Activated naive CD4-positive, alpha-beta T cell treated with anti-CD3 and anti-CD28 coated beads, Interleukin-2, amount 10 ng/mL, durations not matched to agents 7 days and 5 days (primary cell): ENCODE results near the gene TIMP4.

ENCODE experiments used
- CTCF ChIA-PET: fragments of 350-600 bp; sonication (Branson Sonifier 250); formaldehyde crosslinking; loops from one replicate; lab custom pipeline; 2021; ENCODE audit warnings: antibody characterized with exemption; lab: Charles Lee
- DNase-seq: peaks from one replicate; pipeline ENCODE4 v3.0.0-alpha.2; 2020
- H3K27ac Mint-ChIP-seq: one replicate; pipeline ENCODE4 v1.8.0; 2021; ENCODE audit warnings: mild to moderate bottlenecking, moderate library complexity, mixed read lengths
- H3K27me3 Mint-ChIP-seq: one replicate; pipeline ENCODE4 v1.8.0; 2021; ENCODE audit warnings: mild to moderate bottlenecking, mixed read lengths
- H3K36me3 Mint-ChIP-seq: one replicate; pipeline ENCODE4 v1.8.0; 2021; ENCODE audit warnings: mixed read lengths
- H3K4me1 Mint-ChIP-seq: one replicate; pipeline ENCODE4 v1.8.0; 2021; ENCODE audit warnings: mixed read lengths
- H3K4me3 Mint-ChIP-seq: one replicate; pipeline ENCODE4 v1.8.0; 2021; ENCODE audit warnings: mild to moderate bottlenecking, moderate library complexity, mixed read lengths
- H3K9me3 Mint-ChIP-seq: one replicate; pipeline ENCODE4 v1.8.0; 2021; ENCODE audit warnings: mixed read lengths

Gene TIMP4

DNA sequence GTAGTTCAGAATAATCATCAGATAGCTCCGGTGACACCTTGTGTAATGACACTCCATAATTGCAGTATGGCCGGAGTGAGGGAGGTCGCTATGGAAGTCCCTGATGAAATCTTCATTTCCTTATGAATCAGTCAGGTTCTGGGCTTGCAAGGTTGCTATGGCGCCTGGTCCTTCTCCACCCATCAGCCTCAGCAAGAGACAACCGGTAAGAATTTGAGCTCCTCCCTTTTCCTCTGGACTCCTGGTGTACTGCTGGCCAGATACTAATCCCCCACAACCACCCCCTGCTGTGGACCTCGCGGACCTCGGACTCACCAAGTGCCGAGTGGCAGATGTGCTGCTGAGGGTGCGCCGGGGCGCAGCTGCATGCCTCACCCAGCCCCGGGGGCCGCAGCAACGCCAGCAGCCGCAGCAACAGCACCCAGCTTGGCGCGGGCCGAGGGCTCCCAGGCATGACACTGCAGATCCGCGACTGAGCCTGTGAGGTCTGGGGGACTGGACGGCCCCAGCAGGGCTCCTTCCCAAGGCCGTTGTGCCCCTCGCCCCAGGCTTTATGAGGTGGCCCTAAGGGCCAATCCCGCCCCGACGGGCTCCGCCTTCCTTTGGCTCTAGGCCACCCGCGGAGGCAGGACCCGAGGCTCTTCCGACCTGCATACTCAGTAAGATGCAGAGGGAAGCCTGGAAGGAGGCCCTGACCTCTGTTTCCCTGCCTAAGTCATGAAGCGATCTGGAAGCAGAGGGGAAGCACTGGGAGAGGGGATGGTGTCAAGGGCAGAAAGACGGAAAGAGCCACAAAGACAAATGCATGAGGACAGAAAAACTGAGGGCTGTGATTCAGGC, at the start of gene TIMP4:
TIMP4 (minus strand) TSS at position 526 of the 840 bp plus-strand sequence; CDS start at position 454, 72 bp downstream.
- Mint-ChIP-seq H3K9me3 (no peaks in the 10 kb centered on the region), H3K27ac (no peak within 1 kb of the TSS), H3K4me3 (no peak within 1 kb of the TSS), H3K4me1 (no peaks in the 10 kb centered on the region), H3K36me3 (no peaks in the 10 kb centered on the region), H3K27me3 (peaks cover 46% of the 10 kb centered on the region)
- DNase-seq = no peak
- CTCF ChIA-PET = interaction anchor here (1.4 kb wide), 1 partner anchor 17 kb away, joined by 3 read pairs; no protein-coding TSS in a partner anchor

DNA sequence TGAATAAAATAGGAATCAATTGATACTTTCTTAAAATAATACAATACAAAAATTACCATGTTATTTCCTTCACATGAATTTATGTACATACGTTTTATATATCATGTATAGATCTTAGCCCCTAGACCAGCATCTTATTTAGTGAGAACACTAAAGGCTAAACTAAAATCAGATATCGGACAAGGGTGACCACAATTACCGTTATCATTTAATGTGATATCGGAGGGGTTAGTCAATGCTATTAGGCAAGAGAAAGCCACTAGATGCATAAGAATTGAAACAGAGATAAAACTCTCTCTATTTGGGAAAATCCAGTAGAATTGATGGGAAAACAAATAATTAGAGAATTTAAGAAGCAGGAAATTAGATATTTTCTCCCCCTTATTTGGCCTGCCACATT, 46.5 kb upstream of the TIMP4 start:
- H3K27ac Mint-ChIP-seq = no peak overlapping the region
- CTCF ChIA-PET = no interaction called here
- no peak for DNase-seq
- H3K4me3 Mint-ChIP-seq = no peak overlapping the region
- no peaks in the 10 kb centered on the region for H3K4me1 Mint-ChIP-seq
- no peaks in the 10 kb centered on the region for H3K9me3 Mint-ChIP-seq
- H3K36me3 Mint-ChIP-seq = no peaks in the 10 kb centered on the region
- no peaks in the 10 kb centered on the region for H3K27me3 Mint-ChIP-seq

DNA sequence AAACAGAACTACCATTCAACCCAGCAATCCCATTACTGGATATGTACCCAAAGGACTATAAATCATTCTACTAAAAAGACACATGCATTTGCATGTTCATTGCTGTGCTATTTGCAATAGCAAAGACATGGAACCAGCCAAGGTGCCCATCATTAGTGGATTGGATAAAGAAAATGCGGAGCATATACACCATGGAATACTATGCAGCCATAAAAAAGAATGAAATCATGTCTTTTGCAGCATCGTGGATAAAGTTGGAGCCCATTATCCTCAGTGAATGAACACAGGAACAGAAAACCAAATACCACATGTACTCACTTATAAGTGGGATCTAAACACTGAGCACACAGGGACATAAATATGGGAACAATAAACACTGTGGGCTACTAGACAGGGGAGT, 43.1 kb upstream of the TIMP4 start:
- Mint-ChIP-seq H3K27ac (no peak overlapping the region), H3K27me3 (no peaks in the 10 kb centered on the region), H3K4me3 (no peak overlapping the region), H3K9me3 (no peaks in the 10 kb centered on the region), H3K36me3 (no peaks in the 10 kb centered on the region), H3K4me1 (no peaks in the 10 kb centered on the region)
- DNase-seq = no peak
- CTCF ChIA-PET = interaction anchor here (0.6 to 1.4 kb wide), 2 partner anchors 26 to 1298 kb away, joined by 3 read pairs; no protein-coding TSS in a partner anchor

DNA sequence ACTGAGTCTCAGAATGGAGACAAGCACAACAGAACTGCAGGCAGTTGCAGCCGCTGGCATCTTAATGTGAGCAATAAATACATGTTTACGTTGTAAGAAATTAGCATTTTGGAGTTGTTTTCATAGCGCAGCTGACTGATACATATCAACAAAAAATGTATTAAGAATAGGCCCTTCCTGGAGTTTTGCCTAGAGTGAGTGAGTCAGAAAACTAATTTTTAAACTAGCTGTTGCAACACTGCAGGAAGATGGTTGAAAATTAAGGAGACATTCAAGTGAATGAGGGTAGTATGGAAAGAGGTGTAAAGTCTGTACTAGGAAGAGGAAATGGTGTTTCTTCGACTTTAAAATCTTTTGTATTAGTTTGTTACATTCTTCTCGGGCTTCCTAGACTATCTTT, 39.6 kb upstream of the TIMP4 start:
- CTCF ChIA-PET = no interaction called here
- H3K4me3 Mint-ChIP-seq = no peak overlapping the region
- no peak overlapping the region for H3K27ac Mint-ChIP-seq

DNA sequence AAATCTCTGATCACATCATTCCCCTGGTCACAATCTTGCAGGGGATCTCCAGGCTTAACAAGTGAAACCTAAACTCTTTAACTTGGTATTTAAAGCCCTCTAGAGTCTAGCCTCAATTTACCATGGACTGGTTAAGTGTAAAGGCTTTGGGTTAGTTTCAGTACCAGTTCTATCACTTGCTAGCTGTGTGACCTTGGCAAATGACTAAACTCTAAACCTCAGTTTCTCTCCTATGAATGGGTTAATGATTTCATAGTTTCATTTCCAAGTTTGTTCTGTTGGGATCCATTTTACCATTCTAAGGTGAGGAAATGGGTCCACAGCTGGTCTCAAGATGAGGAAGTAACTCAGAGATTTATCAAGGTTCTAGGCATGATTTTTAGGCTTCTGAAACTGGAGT, 38.8 kb upstream of the TIMP4 start:
- Mint-ChIP-seq H3K4me1 (peaks cover 10% of the 10 kb centered on the region), H3K9me3 (no peaks in the 10 kb centered on the region), H3K4me3 (no peak overlapping the region), H3K36me3 (no peaks in the 10 kb centered on the region), H3K27me3 (no peaks in the 10 kb centered on the region), H3K27ac (no peak overlapping the region)
- DNase-seq = no peak
- CTCF ChIA-PET = no interaction called here

More for the DNA sequence above, 39.6 kb upstream of the TIMP4 start:
- DNase-seq = no peak
- no peaks in the 10 kb centered on the region for H3K36me3 Mint-ChIP-seq
- H3K4me1 Mint-ChIP-seq = peaks cover 10% of the 10 kb centered on the region
- no peaks in the 10 kb centered on the region for H3K9me3 Mint-ChIP-seq
- H3K27me3 Mint-ChIP-seq = no peaks in the 10 kb centered on the region

DNA sequence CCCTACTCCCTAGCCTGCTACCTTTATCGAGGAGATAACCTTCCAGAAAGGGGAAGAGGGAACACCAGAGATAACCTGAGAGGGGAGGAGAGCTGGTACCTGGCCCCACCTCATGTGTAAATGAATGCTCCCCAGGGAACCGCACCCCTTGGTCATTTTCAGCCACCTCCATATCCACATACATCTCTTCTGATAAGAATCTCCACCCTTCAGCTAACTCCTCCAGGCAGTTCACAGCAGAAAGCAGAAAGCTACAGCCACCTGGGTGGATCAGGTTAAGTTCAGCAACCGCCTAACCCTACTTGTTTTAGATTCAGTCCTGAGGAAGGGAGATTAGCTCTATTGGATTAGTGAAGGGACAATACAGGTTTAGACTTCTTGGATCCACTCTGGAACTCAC, 38.0 kb upstream of the TIMP4 start:
- H3K36me3 Mint-ChIP-seq = no peaks in the 10 kb centered on the region
- CTCF ChIA-PET = interaction anchor here (1.2 kb wide), 1 partner anchor 13 kb away, joined by 4 read pairs; no protein-coding TSS in a partner anchor
- no peaks in the 10 kb centered on the region for H3K9me3 Mint-ChIP-seq

DNA sequence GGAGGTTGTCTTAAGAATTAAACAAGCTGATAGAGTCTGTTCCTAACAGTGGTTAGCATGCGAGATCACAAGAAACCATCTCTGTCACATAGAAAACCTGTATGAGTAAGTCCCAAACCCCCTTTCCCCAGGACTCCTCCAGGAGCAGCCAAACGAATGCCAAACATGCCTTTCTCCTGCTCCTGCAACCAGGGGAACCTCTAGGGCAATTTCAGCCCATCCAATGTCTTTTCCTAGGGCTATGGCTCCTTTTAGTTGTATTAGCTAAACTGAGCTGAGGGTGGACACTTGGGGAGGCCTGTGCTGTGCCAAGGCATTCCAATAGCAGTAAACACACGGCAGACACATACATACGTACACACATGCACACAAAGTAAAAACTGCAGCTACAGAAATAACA, 36.5 kb upstream of the TIMP4 start:
- no peak for DNase-seq
- CTCF ChIA-PET = interaction anchor here (0.6 to 1.5 kb wide), 6 partner anchors 10 to 91 kb away, joined by 3 to 6 read pairs (median 4); no protein-coding TSS in a partner anchor
- Mint-ChIP-seq H3K9me3 (no peaks in the 10 kb centered on the region), H3K4me1 (peaks cover 10% of the 10 kb centered on the region), H3K27ac (no peak overlapping the region), H3K27me3 (peaks cover 3% of the 10 kb centered on the region), H3K4me3 (no peak overlapping the region), H3K36me3 (no peaks in the 10 kb centered on the region)

More for the DNA sequence above, 38.0 kb upstream of the TIMP4 start:
- Mint-ChIP-seq H3K27ac (no peak overlapping the region), H3K27me3 (no peaks in the 10 kb centered on the region), H3K4me1 (peaks cover 10% of the 10 kb centered on the region), H3K4me3 (no peak overlapping the region)
- DNase-seq = no peak

DNA sequence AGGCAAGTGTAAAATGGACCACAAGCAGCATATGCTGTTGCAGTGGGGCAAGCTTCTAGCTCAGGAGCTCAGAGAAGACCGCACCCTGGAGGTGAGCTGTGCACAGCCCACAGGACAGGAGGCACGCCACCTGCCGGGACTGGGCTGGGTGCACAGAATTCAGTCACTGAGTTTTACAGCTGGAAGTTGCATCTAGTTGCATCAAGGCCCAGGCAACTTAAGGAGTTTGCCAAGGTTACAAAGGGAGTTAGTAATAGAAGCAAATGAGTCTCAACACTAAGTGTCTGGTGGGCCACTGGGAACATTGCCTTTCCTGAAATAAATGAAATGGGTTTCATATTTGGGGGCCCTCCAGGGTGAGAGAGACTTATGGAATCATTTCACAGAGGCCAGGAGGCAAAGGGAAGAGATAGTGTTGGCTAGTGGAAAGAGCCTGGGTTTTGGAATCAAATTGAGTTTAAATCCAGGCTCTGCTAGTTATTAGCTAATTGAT, 36.0 kb upstream of the TIMP4 start:
- Mint-ChIP-seq H3K4me3 (no peak overlapping the region), H3K36me3 (no peaks in the 10 kb centered on the region)

DNA sequence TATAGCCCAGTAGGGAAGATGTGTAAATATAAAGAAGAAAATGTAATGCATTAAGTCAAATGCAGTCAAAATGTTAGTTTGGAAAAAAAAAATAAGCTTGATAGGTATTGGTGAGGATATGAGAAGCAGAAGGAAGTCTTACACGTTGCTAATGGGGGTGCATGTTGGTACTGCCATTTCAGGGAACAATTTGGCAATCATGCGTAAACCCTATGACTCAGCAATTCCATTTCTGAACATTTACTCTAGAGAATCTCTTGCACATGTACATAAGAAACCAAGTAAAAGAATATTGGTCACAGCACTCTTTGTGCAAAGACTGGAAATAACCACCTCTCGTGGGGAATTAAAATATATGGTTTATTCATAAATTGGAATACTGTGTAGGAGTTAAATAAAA, 35.5 kb upstream of the TIMP4 start:
- H3K36me3 Mint-ChIP-seq = no peaks in the 10 kb centered on the region
- CTCF ChIA-PET = interaction anchor here (0.6 to 1.5 kb wide), 6 partner anchors 9 to 287 kb away, joined by 3 to 6 read pairs (median 4); no protein-coding TSS in a partner anchor
- peaks cover 4% of the 10 kb centered on the region for H3K27me3 Mint-ChIP-seq
- H3K27ac Mint-ChIP-seq = no peak overlapping the region
- H3K4me3 Mint-ChIP-seq = no peak overlapping the region
- H3K9me3 Mint-ChIP-seq = no peaks in the 10 kb centered on the region
- H3K4me1 Mint-ChIP-seq = peaks cover 10% of the 10 kb centered on the region
- no peak for DNase-seq

More for the DNA sequence above, 36.0 kb upstream of the TIMP4 start:
- Mint-ChIP-seq H3K4me1 (peaks cover 10% of the 10 kb centered on the region), H3K27ac (no peak overlapping the region), H3K9me3 (no peaks in the 10 kb centered on the region), H3K27me3 (peaks cover 4% of the 10 kb centered on the region)
- CTCF ChIA-PET = interaction anchor here (0.6 to 1.5 kb wide), 6 partner anchors 9 to 287 kb away, joined by 3 to 6 read pairs (median 4); no protein-coding TSS in a partner anchor
- no peak for DNase-seq

DNA sequence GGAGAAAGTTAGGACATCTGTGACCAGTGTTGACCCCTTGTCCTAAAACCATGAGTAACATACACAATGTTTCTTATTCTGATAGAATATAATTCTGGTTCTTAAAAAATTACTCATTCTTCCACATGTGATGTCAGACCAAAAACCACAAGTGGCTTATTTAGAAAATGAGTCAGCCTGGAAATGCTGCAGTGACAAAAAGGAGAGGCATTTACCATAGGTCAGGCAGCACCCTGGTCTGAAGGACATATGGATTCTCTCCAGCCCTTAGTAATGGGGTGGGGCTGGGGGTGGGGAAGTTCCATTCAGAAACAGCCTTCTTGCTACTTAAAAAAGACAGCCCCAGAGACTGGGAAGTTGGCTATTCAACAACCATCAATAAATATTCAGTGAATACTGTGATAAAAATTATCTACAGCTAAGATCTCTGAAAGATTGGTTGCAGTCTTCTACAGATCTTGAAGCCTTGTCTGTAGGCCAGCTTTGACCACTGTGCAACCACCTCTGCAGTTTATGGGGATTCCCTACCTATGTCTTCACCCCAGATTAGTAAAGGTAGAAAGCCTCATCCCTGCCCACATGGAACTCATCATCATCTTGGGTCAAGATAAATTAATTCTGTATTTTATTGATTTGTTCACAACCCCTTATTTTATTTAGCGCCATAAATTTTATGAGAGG, 34.9 kb upstream of the TIMP4 start:
- no peaks in the 10 kb centered on the region for H3K9me3 Mint-ChIP-seq
- H3K4me3 Mint-ChIP-seq = no peak overlapping the region
- H3K27me3 Mint-ChIP-seq = peaks cover 8% of the 10 kb centered on the region
- DNase-seq = no peak
- peaks cover 10% of the 10 kb centered on the region for H3K4me1 Mint-ChIP-seq
- H3K36me3 Mint-ChIP-seq = no peaks in the 10 kb centered on the region
- H3K27ac Mint-ChIP-seq = no peak overlapping the region
- CTCF ChIA-PET = no interaction called here

DNA sequence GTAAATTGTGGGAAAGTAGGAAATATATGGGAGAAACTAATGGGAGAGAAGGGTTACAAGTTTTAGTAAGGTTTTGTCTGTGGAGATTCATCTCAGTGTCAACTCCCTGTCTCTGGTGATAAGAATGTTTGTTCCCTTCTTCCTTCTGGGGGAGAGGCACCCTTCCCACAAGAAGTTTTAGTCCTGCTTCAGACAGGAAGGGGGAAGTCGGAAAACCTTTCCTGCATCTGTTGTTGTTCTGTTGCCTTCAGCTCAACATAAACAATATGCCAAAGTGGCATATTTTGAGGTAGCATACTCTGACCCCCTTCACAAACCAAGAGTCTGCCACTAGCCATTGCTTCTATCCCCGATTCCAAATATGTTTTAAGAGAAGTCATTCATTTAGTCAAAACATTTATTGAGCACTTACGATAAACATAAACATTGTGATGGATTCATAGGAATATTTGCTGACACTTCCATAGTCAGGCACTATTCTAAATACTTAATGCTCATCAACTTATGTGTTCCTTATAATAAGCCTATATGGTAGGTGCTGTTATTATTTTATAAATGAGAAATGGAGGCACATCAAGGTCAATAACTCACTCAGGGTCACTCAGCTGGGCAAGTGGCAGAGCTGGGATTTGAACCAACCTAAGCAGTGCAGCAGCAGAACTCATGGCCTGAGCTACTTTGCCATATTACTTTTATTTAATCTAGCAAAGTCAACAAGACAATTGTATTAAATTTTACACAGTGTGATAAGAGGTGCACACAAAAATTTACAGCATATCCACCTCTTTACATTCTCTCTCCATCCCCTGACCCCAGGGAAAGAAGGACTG, 34.2 kb upstream of the TIMP4 start:
- Mint-ChIP-seq H3K36me3 (no peaks in the 10 kb centered on the region), H3K27ac (no peak overlapping the region), H3K4me1 (peaks cover 12% of the 10 kb centered on the region), H3K27me3 (peaks cover 8% of the 10 kb centered on the region), H3K4me3 (no peak overlapping the region), H3K9me3 (no peaks in the 10 kb centered on the region)
- DNase-seq = no peak
- CTCF ChIA-PET = no interaction called here

DNA sequence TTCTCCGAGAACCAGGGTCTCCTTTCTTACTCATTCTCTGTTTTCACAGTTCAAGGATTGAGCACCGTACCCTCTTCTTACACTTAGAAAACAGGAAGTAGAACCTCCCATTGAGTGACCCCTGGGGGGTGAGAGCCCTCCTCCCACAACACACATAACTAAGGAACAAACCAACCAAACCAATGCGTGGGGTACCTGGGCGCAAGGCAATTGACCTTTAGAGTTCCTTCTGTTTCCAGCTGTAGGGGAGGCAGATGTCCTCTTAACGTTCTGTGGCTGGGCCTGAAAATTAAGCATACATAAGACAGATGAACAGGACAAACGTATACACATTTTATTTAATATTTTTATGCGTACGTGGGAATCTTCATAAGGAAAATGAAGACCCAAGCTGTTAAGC, 33.5 kb upstream of the TIMP4 start:
- Mint-ChIP-seq H3K27me3 (peaks cover 8% of the 10 kb centered on the region), H3K9me3 (no peaks in the 10 kb centered on the region), H3K27ac (no peak overlapping the region), H3K36me3 (no peaks in the 10 kb centered on the region), H3K4me1 (peaks cover 18% of the 10 kb centered on the region), H3K4me3 (no peak overlapping the region)
- no peak for DNase-seq
- CTCF ChIA-PET = no interaction called here

DNA sequence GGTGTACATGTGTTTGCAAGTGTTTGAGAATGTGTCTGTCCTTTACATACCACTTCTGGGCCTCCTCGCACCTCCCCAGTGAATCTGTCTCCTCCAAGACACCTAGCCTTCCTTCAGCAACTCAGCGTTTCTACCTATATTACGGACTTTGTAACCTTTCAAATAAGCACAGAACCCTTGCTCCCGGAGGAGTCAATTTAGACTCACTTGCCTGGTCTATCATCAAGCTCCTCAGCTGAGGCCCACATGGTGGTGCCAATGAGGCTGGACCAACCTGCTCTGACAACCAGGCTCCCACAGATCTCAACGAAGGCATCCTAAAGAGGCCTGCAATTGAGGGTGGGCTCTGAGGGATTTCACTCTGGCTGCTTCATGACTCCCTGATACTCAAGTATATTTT, 32.8 kb upstream of the TIMP4 start:
- peaks cover 18% of the 10 kb centered on the region for H3K4me1 Mint-ChIP-seq
- peaks cover 8% of the 10 kb centered on the region for H3K27me3 Mint-ChIP-seq
- no peak for DNase-seq
- H3K4me3 Mint-ChIP-seq = no peak overlapping the region
- CTCF ChIA-PET = interaction anchor here (1.7 kb wide), 1 partner anchor 56 kb away, joined by 6 read pairs; no protein-coding TSS in a partner anchor
- no peaks in the 10 kb centered on the region for H3K36me3 Mint-ChIP-seq
- no peak overlapping the region for H3K27ac Mint-ChIP-seq
- H3K9me3 Mint-ChIP-seq = no peaks in the 10 kb centered on the region
